B cell (primary cell): ENCODE measurements around the gene DGUOK. TPM values are rescaled to one million over a fixed set of nuclear protein-coding genes. Genes with fewer than 3 reads are reported as not detected.

ENCODE experiments used
- ATAC-seq: fragments of 200-7000 bp; cut with Tn5 transposase; one replicate; pipeline ENCODE4 v1.10.0; 2021; ENCODE audit warnings: low read depth, mild to moderate bottlenecking, moderate number of reproducible peaks, moderate library complexity
- CTCF ChIA-PET: fragments of 350-600 bp; sonication (Branson Sonifier 250); formaldehyde crosslinking; loops from one replicate; lab custom pipeline; 2021; ENCODE audit warnings: antibody characterized with exemption, inconsistent platforms; lab: Charles Lee
- POLR2A ChIA-PET: fragments of 350-600 bp; sonication (Branson Sonifier 250); formaldehyde crosslinking; loops from one replicate; lab custom pipeline; 2021; ENCODE audit warnings: antibody characterized with exemption; lab: Charles Lee
- DNase-seq: peaks from one replicate; pipeline ENCODE4 v3.0.0; 2013
- H2AFZ ChIP-seq: 2 replicates; pipeline ENCODE4 v1.6.1; 2012; ENCODE audit warnings: mild to moderate bottlenecking, low read depth, low read length; ENCODE audit not compliant: insufficient read depth, poor library complexity, severe bottlenecking
- H3K27ac ChIP-seq, 2 donors: 1 replicate in 1 of 2; 2 replicates in 1 of 2; pipeline ENCODE4 v1.5.1; 2012 to 2013; ENCODE audit warnings: low read length in 2 of 2, mild to moderate bottlenecking in 2 of 2, moderate library complexity in 1 of 2
- H3K27me3 ChIP-seq, 4 experiments: fragments of 200-600 bp in 1 of 4; sonication (generic) in 1 of 4; replicated peaks in 1 of 4; 1 replicate in 2 of 4; 2 replicates in 2 of 4; pipeline versions ENCODE4 v1.6.1 to v1.7.0; 2013 to 2016; ENCODE audit warnings: low read length in 3 of 4, mild to moderate bottlenecking in 2 of 4, mixed read lengths in 1 of 4, moderate library complexity in 1 of 4; ENCODE audit not compliant: insufficient read depth in 4 of 4, control insufficient read depth in 3 of 4; ENCODE audit errors: control extremely low read depth in 1 of 4
- H3K36me3 ChIP-seq, 2 experiments: replicated peaks in 1 of 2; 1 replicate in 1 of 2; 2 replicates in 1 of 2; pipeline versions ENCODE4 v1.6.1 to v1.7.1; 2013; ENCODE audit warnings: low read length in 1 of 2; ENCODE audit not compliant: insufficient read depth in 2 of 2, control insufficient read depth in 1 of 2; ENCODE audit errors: control extremely low read depth in 1 of 2, extremely low read depth in 1 of 2
- H3K4me1 ChIP-seq, 2 donors: fragments of 200-600 bp in 1 of 2; sonication (generic) in 1 of 2; 1 replicate in 1 of 2; 2 replicates in 1 of 2; pipeline versions ENCODE4 v1.5.1 to v1.6.1; 2013 to 2017; ENCODE audit warnings: low read length in 2 of 2; ENCODE audit not compliant: control insufficient read depth in 2 of 2, insufficient read depth in 2 of 2
- H3K4me2 ChIP-seq: replicated peaks from 2 replicates; pipeline ENCODE3; 2012; ENCODE audit warnings: mild to moderate bottlenecking, low read depth, low read length; ENCODE audit not compliant: poor library complexity, severe bottlenecking
- H3K4me3 ChIP-seq, 5 experiments: fragments of 200-600 bp in 1 of 5; sonication (generic) in 1 of 5; 1 replicate in 3 of 5; 2 replicates in 2 of 5; pipeline versions ENCODE4 v1.5.1 to v1.7.0; 2011 to 2016; ENCODE audit warnings: low read length in 4 of 5, mild to moderate bottlenecking in 4 of 5, low read depth in 2 of 5, control low read depth in 1 of 5, moderate library complexity in 1 of 5; ENCODE audit not compliant: insufficient read depth in 1 of 5; ENCODE audit errors: control extremely low read depth in 1 of 5, extremely low read depth in 1 of 5
- H3K79me2 ChIP-seq: fragments of 200-600 bp; sonication (generic); one replicate; pipeline ENCODE4 v1.6.0; 2016; ENCODE audit warnings: low read length; ENCODE audit not compliant: control insufficient read depth, insufficient read depth
- H3K9ac ChIP-seq: fragments of 200-600 bp; sonication (generic); 2 replicates; pipeline ENCODE4 v1.6.1; 2017; ENCODE audit warnings: mild to moderate bottlenecking, low read length, moderate library complexity
- H3K9me3 ChIP-seq, 3 donors: one replicate each; pipeline versions ENCODE4 v1.6.1 to v1.7.1; 2013; ENCODE audit warnings: low read length in 2 of 3; ENCODE audit not compliant: control insufficient read depth in 2 of 3, insufficient read depth in 1 of 3; ENCODE audit errors: control extremely low read depth in 1 of 3
- H4K20me1 ChIP-seq: 2 replicates; pipeline ENCODE4 v1.6.0; 2012; ENCODE audit warnings: mild to moderate bottlenecking, low read length; ENCODE audit not compliant: insufficient read depth, control insufficient read depth, poor library complexity, severe bottlenecking
- H3K27ac Mint-ChIP-seq: one replicate; pipeline ENCODE4 v1.8.0; 2021; ENCODE audit warnings: mixed read lengths
- H3K27me3 Mint-ChIP-seq: one replicate; pipeline ENCODE4 v1.8.0; 2021; ENCODE audit warnings: mixed read lengths
- H3K4me1 Mint-ChIP-seq: one replicate; pipeline ENCODE4 v1.8.0; 2021; ENCODE audit warnings: mixed read lengths
- H3K4me3 Mint-ChIP-seq: one replicate; pipeline ENCODE4 v1.8.0; 2021; ENCODE audit warnings: mixed read lengths
- H3K9me3 Mint-ChIP-seq: one replicate; pipeline ENCODE4 v1.8.0; 2022; ENCODE audit warnings: mixed read lengths; ENCODE audit not compliant: insufficient read depth
- EZH2 ChIP-seq: IDR thresholded peaks from 2 replicates; pipeline ENCODE4 v1.6.1; 2012; ENCODE audit warnings: borderline replicate concordance, low read depth, mild to moderate bottlenecking, moderate library complexity, low read length; ENCODE audit not compliant: insufficient read depth, poor library complexity, severe bottlenecking
- WGBS: methylation state at CpG from one replicate; pipeline ENCODE4 v1.1.5; 2013; ENCODE audit warnings: missing lambda C conversion rate; ENCODE audit not compliant: insufficient coverage; 5-methylcytosine and 5-hydroxymethylcytosine counted together
- intact Hi-C: fragments of 100-400 bp; cut with micrococcal nuclease; formaldehyde crosslinking; loops from one replicate; pipeline ENCODE4 v1.10.0; 2022
- polyA plus RNA-seq: library from polyadenylated mRNA; depleted of rRNA; stranded (reverse); fragments of >200 nt; gene quantifications from 2 replicates; pipeline ENCODE4 v1.2.3, GENCODE V29; 2012
- small RNA-seq: library from RNA; depleted of rRNA; stranded (forward); fragments of <200 nt; gene quantifications from one replicate; pipeline ENCODE3, GENCODE V24; 2012; ENCODE audit warnings: low replicate concordance, low read depth; ENCODE audit not compliant: insufficient read length
- total RNA-seq, 2 donors: library from RNA; stranded (reverse); fragments of 120-200 nt in 1 of 2; gene quantifications; 1 replicate in 1 of 2; 2 replicates in 1 of 2; pipeline versions ENCODE4 v1.2.3 to v1.2.4, GENCODE V29; 2013 to 2022
- TF ChIP-seq, protein P1 (sequence below): fragments of 200-600 bp; IDR thresholded peaks from one replicate; pipeline ENCODE4 v1.8.0; 2022; ENCODE audit warnings: antibody characterized with exemption, mild to moderate bottlenecking

Gene DGUOK
- total and polyA plus RNA-seq, 2 donors (not counting 1 experiment from before 2014, with no cell fraction given) = 61.7 to 81.5 TPM

DNA sequence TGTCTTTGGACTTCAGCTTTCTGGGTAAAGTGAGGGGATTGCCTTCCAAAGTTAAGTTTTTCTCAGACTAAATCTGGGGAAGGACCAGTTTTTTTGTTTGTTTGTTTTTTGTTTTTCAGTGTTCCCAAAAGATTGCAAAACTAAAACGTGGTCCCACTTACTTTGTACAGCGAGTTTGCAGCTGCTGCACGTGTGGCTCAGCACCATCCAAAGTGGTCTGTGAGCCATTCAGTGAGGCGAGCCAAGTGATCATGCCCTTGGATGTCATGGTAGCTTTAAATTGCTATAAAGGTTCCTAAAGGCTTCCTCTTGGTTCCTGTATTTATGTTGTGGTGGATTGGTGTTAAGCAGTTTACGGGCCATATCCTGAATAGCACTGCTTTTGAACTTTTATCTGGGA, 81.0 kb downstream of the DGUOK start:
- H3K36me3 ChIP-seq = peaks cover 2 to 16% of the 10 kb centered on the region in 2 experiments
- ChIA-PET CTCF (no interaction called here), POLR2A (no interaction called here)
- DNase-seq (no peak), ATAC-seq (no peak)
- peaks cover 34% of the 10 kb centered on the region for H3K4me1 Mint-ChIP-seq
- H3K4me2 ChIP-seq = no peak overlapping the region
- H3K27ac Mint-ChIP-seq = no peak overlapping the region
- intact Hi-C loops = no loop called here
- no peak overlapping the region for H3K4me3 ChIP-seq
- no peak for TF ChIP-seq EZH2
- TF ChIP-seq, protein P1, sequence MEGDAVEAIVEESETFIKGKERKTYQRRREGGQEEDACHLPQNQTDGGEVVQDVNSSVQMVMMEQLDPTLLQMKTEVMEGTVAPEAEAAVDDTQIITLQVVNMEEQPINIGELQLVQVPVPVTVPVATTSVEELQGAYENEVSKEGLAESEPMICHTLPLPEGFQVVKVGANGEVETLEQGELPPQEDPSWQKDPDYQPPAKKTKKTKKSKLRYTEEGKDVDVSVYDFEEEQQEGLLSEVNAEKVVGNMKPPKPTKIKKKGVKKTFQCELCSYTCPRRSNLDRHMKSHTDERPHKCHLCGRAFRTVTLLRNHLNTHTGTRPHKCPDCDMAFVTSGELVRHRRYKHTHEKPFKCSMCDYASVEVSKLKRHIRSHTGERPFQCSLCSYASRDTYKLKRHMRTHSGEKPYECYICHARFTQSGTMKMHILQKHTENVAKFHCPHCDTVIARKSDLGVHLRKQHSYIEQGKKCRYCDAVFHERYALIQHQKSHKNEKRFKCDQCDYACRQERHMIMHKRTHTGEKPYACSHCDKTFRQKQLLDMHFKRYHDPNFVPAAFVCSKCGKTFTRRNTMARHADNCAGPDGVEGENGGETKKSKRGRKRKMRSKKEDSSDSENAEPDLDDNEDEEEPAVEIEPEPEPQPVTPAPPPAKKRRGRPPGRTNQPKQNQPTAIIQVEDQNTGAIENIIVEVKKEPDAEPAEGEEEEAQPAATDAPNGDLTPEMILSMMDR = no peak
- H4K20me1 ChIP-seq = peaks cover 87% of the 10 kb centered on the region
- no peak overlapping the region for H2AFZ ChIP-seq
- peaks cover 5 to 6% of the 10 kb centered on the region in 2 donors for H3K4me1 ChIP-seq
- H3K27me3 ChIP-seq = no peaks in the 10 kb centered on the region
- WGBS = 98% methylated on average over 4 of the region's 5 CpGs
- H3K9me3 Mint-ChIP-seq = no peaks in the 10 kb centered on the region
- H3K27ac ChIP-seq = no peak overlapping the region
- no peak overlapping the region for H3K4me3 Mint-ChIP-seq
- no peaks in the 10 kb centered on the region for H3K9me3 ChIP-seq
- peaks cover 98% of the 10 kb centered on the region for H3K79me2 ChIP-seq
- H3K9ac ChIP-seq = no peak overlapping the region
- no peaks in the 10 kb centered on the region for H3K27me3 Mint-ChIP-seq

Small RNA genes lying within 50 kb of the gene (small RNA-seq; reads per million reads assigned to genes)
- gene AC110801.1 = not detected
- not detected for gene RNA5SP97

Other genes starting within 250 kb of the DGUOK start
- 24.3 and 31.2 TPM in 2 replicates for gene TPRKB, start 189.5 kb upstream of the DGUOK start, total RNA-seq
- 22.4 and 24.3 TPM in 2 replicates for gene TPRKB, start 189.5 kb upstream of the DGUOK start, polyA plus RNA-seq
- gene DUSP11, start 146.8 kb upstream of the DGUOK start, total RNA-seq = 42.2 and 43.0 TPM in 2 replicates
- 15.7 and 16.0 TPM in 2 replicates for gene DUSP11, start 146.8 kb upstream of the DGUOK start, polyA plus RNA-seq
- gene C2orf78, start 142.7 kb upstream of the DGUOK start, total RNA-seq = not detected in 2 replicates
- not detected in 2 replicates for gene C2orf78, start 142.7 kb upstream of the DGUOK start, polyA plus RNA-seq
- 32.5 and 35.8 TPM in 2 replicates for gene STAMBP, start 97.9 kb upstream of the DGUOK start, total RNA-seq
- 21.8 and 22.6 TPM in 2 replicates for gene STAMBP, start 97.9 kb upstream of the DGUOK start, polyA plus RNA-seq
- gene ACTG2, start 33.9 kb upstream of the DGUOK start, total RNA-seq = not detected in 2 replicates
- gene ACTG2, start 33.9 kb upstream of the DGUOK start, polyA plus RNA-seq = not detected in 2 replicates
- gene TET3, start 58.0 kb downstream of the DGUOK start, total RNA-seq = 43.9 and 44.3 TPM in 2 replicates
- gene TET3, start 58.0 kb downstream of the DGUOK start, polyA plus RNA-seq = 4.7 and 8.2 TPM in 2 replicates
- gene BOLA3, start 221.0 kb downstream of the DGUOK start, total RNA-seq = 6.5 and 7.5 TPM in 2 replicates
- 8.2 and 8.5 TPM in 2 replicates for gene BOLA3, start 221.0 kb downstream of the DGUOK start, polyA plus RNA-seq